ENCODE results near the gene SAA1. TPM values are rescaled to one million over a fixed set of nuclear protein-coding genes. Genes with fewer than 3 reads are reported as not detected.
"Not testable (repeated sequence)": the region's sequence is repeated elsewhere in the genome, so short reads cannot be mapped to it uniquely, and the experiment has no call there.

The SAA1 gene
- total RNA-seq, 1 donor from 2014 or later, result 2.8 TPM

- Histone ChIP-seq H3K36me3 (ENCODE audit: control insufficient read depth, insufficient read depth, low read length) (no peaks in the 10 kb centered on the region), H3K27me3 (ENCODE audit: control insufficient read depth, insufficient read depth, low read length) (no peaks in the 10 kb centered on the region), H3K4me3 (ENCODE audit: low read depth, low read length) (no peak overlapping the region)
- TF ChIP-seq CTCF (IDR thresholded peaks at IDR 0.05; ENCODE audit: insufficient read depth, low read length, poor library complexity, severe bottlenecking), result no peak
- no peak for DNase-seq (ENCODE audit: low read depth)
These were observed 2.0 kb upstream of the SAA1 start for GRCh38 chr11:18264035-18264434.

GRCh38 chr11:18264677-18265555, 1.1 kb upstream of the SAA1 start:
- H3K4me3 ChIP-seq (ENCODE audit: low read depth, low read length), result no peak overlapping the region
- no peaks in the 10 kb centered on the region for H3K36me3 ChIP-seq (ENCODE audit: control insufficient read depth, insufficient read depth, low read length)
- no peak for DNase-seq (ENCODE audit: low read depth)
- H3K27me3 ChIP-seq (ENCODE audit: control insufficient read depth, insufficient read depth, low read length), result no peaks in the 10 kb centered on the region
- TF ChIP-seq CTCF (IDR thresholded peaks at IDR 0.05; ENCODE audit: insufficient read depth, low read length, poor library complexity, severe bottlenecking), result no peak

- not testable (repeated sequence) for H3K4me3 ChIP-seq (ENCODE audit: low read depth, low read length); DNase-seq (ENCODE audit: low read depth); H3K36me3 ChIP-seq (ENCODE audit: control insufficient read depth, insufficient read depth, low read length); H3K27me3 ChIP-seq (ENCODE audit: control insufficient read depth, insufficient read depth, low read length)
These were observed 1.5 kb downstream of the SAA1 start for GRCh38 chr11:18267335-18268133.

GRCh38 chr11:18269252-18269651, 3.2 kb downstream of the SAA1 start:
- H3K27me3 ChIP-seq (ENCODE audit: control insufficient read depth, insufficient read depth, low read length); H3K4me3 ChIP-seq (ENCODE audit: low read depth, low read length); H3K36me3 ChIP-seq (ENCODE audit: control insufficient read depth, insufficient read depth, low read length); DNase-seq (ENCODE audit: low read depth): not testable (repeated sequence)

GRCh38 chr11:18270102-18270501, 4.0 kb downstream of the SAA1 start:
- TF ChIP-seq CTCF (IDR thresholded peaks at IDR 0.05; ENCODE audit: insufficient read depth, low read length, poor library complexity, severe bottlenecking), result no peak
- H3K27me3 ChIP-seq (ENCODE audit: control insufficient read depth, insufficient read depth, low read length), result no peaks in the 10 kb centered on the region
- no peaks in the 10 kb centered on the region for H3K36me3 ChIP-seq (ENCODE audit: control insufficient read depth, insufficient read depth, low read length)
- H3K4me3 ChIP-seq (ENCODE audit: low read depth, low read length), result no peak overlapping the region
- no peak for DNase-seq (ENCODE audit: low read depth)

GRCh38 chr11:18271206-18271605, 5.1 kb downstream of the SAA1 start:
- no peak for DNase-seq (ENCODE audit: low read depth)
- Histone ChIP-seq H3K27me3 (ENCODE audit: control insufficient read depth, insufficient read depth, low read length) (no peaks in the 10 kb centered on the region), H3K4me3 (ENCODE audit: low read depth, low read length) (no peak overlapping the region), H3K36me3 (ENCODE audit: control insufficient read depth, insufficient read depth, low read length) (no peaks in the 10 kb centered on the region)
- no peak for TF ChIP-seq CTCF (IDR thresholded peaks at IDR 0.05; ENCODE audit: insufficient read depth, low read length, poor library complexity, severe bottlenecking)

Measured in kidney epithelial cell (primary cell).